ENCODE data around the gene GAD2.

The GAD2 gene

GRCh38 chr10:26225322-26225721 lies 8.7 kb downstream of the GAD2 start:
- DNase-seq = no peak

DNA sequence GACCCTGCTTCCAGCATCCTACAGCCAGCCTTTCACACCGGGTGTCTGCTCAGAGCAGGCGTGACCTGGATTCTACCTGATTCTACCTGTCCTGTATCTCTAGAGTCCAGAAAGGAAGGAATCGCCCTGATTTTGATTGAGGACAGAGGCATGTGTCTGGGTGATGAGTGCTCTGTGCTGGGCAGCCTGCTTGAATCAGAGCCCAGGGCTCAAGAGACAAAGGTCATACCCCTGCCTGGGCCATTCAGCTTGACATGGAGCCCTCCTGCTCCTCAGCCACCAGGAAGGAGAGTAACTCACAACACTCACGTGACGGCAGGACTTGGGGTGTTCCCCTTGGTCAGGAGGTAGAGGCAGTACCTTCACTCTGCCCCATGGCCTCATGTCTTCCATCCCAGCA lies 11.2 kb downstream of the GAD2 start:
- no peak for DNase-seq

DNA sequence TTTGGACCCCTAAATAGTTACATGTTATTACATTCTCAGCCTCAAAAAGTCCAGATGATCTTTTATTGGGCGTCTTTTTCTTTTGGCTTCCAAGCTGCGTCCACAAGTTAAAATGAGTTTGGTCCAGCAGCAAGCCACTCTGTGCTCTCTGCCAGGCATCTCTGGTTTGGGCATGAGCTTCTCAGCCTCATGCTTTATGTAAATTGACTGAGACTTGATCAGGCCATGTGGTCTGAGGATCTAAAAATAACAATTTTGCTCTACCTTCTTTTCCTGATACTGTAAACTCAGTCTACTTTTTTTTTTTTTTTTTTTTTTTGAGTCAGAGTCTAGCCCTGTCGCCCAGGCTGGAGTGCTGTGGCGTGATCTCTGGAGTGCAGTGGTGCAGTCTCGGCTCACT lies 15.6 kb downstream of the GAD2 start:
- DNase-seq = no peak

GRCh38 chr10:26235761-26236160 lies 19.2 kb downstream of the GAD2 start:
- DNase-seq = no peak

- DNase-seq = no peak
These were observed 21.8 kb downstream of the GAD2 start for GRCh38 chr10:26238378-26238777.

- DNase-seq = no peak
These were observed 26.3 kb downstream of the GAD2 start for GRCh38 chr10:26242706-26243350.

DNA sequence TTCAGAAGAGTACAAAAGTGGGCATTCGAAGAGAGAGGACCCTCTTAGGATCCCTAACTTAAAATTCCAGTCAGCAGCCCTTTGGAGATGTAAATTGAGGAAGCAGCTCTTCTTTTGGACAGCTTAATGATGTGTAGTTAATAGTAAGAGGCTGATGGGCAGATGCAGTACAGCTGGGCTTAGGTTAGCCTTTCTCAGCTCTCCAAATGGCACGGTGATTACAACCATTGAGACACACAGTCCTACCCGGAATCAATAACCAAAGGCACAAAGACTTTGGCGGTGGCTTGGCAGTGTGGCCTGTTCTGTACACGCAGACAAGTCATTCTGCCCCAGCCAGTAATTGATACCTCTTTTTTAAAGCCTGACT lies 26.8 kb downstream of the GAD2 start:
- DNase-seq = no peak

GRCh38 chr10:26249681-26250080 lies 33.1 kb downstream of the GAD2 start:
- no peak for DNase-seq

GRCh38 chr10:26251925-26252324 lies 35.4 kb downstream of the GAD2 start:
- DNase-seq = no peak

GRCh38 chr10:26254616-26255015 lies 38.0 kb downstream of the GAD2 start:
- DNase-seq = no peak

- no peak for DNase-seq
These were observed 42.8 kb downstream of the GAD2 start for GRCh38 chr10:26259341-26259740.

- no peak for DNase-seq
These were observed 53.2 kb downstream of the GAD2 start for GRCh38 chr10:26269754-26270153.

DNA sequence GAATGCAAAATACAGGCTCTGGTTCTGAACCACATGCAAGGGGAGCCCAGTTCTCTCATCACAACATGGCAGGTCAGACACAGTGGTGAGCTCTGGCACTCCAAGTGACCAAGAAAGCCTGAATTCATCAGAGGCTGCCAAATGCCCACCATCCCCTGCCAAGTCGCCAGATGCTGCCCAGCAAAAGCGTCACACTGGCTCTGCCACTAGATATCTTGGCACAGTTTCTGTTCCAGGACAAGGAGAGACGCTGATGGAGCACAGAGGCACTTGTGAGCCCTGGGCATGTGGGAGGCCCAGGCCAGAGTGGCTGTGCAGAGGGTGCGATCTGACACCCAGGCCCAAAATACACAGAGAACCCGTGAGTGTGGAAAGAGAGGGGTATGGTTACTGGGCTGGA lies 57.8 kb downstream of the GAD2 start:
- no peak for DNase-seq

- no peak for DNase-seq
These were observed 61.7 kb downstream of the GAD2 start for GRCh38 chr10:26278295-26278694.

- DNase-seq = no peak
These were observed 73.7 kb downstream of the GAD2 start for GRCh38 chr10:26290236-26290635.

DNA sequence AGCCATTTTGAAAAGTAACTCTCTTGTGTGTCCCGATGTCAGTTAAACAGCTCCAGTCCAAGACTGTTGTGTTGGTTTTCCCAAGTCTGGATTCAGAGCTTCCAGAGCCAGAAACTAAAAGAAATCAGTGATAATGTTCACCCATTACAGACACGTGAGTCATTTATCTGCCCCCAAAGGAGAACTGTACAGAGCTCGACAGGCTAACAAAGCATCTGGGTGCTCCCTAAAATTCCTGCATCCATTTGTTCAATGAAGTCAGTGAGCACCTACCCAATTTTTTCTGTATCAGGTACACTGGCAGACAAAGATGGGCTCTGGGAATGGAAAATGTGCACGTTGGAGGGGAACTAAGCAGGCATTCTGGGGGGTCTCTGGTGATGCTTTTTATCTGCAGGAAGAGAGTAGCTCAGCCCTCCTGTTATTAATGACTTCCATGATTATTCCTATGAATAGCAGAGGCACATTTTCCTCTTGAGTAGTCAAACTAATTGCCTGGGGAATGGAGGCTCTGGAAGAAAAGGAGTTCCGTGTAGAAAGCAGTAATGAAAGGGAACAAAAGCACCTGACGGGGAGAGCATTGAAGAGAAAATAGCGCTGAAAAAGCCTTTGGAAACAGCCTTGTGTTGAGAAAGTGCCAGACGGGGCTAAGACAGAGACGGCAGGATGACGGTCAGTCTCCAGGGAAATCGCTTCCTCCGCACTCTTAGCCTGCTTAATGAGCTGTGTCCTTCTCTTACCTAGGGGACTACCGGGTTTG lies 75.3 kb downstream of the GAD2 start:
- no peak for DNase-seq

DNA sequence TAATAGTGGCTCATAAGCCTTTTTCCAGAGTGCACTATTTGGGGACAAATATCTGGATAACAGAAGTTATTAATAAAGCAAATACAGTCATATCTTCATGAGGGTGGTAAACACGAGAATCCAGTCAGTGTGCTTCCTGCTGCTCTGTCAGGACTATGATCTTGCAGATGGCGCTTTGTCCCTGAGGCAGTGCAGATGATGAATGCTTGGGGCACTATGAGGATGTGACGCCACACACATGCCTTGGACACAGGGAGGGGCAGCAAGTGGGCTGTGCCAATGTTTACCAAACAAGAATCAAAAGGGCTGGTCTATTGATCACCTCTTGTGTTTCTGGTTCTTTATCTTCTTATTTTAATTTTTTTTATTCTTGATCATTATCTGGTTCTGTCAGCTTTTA lies 79.8 kb downstream of the GAD2 start:
- no peak for DNase-seq

GRCh38 chr10:26300001-26300400 lies 83.4 kb downstream of the GAD2 start:
- no peak for DNase-seq

- no peak for DNase-seq
These were observed 86.8 kb downstream of the GAD2 start for GRCh38 chr10:26303366-26303765.

DNA sequence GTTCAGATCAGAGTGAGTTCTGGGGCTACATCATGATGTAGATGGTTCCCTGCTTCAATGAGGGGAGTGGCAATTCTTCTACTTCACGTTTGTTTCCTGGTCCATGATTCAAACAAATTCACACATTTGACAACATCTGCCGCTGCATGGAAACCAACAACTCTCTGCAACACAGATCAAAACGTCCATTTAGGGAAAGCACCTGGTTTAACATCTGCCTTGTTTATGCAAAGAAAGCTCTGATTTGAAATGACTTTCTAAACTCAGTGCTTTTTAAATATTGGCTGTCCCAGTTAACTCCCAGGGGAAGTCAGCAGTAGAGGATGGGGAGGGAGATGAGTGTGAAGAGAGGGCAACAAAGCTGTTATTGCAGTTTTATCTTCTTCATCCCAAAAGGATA lies 93.8 kb downstream of the GAD2 start:
- no peak for DNase-seq

- DNase-seq = no peak
These were observed 94.9 kb downstream of the GAD2 start for GRCh38 chr10:26311383-26311940.

- no peak for DNase-seq
These were observed 97.9 kb downstream of the GAD2 start for GRCh38 chr10:26314265-26315013.

GRCh38 chr10:26318672-26319071 lies 102.1 kb downstream of the GAD2 start:
- no peak for DNase-seq

GRCh38 chr10:26323219-26323618 lies 106.6 kb downstream of the GAD2 start:
- no peak for DNase-seq

All from CD4-positive, alpha-beta T cell treated with Interferon alpha-2 for 1 hour (primary cell).